Glutamatergic neuron (in vitro differentiated cells): ENCODE data around the gene C1QTNF4. TPM values are rescaled to one million over a fixed set of nuclear protein-coding genes. Genes with fewer than 3 reads are reported as not detected.
"Not testable (repeated sequence)": the region's sequence is repeated elsewhere in the genome, so short reads cannot be mapped to it uniquely, and the experiment has no call there.

Experiments
- DNase-seq: peaks from one replicate; pipeline ENCODE4 v3.0.0; 2022
- H3K27ac Mint-ChIP-seq: one replicate; pipeline ENCODE4 v1.8.0; 2020; ENCODE audit warnings: mild to moderate bottlenecking, mixed read lengths, inconsistent platforms; ENCODE audit not compliant: unreplicated experiment
- H3K27me3 Mint-ChIP-seq: one replicate; pipeline ENCODE4 v1.8.0; 2020; ENCODE audit warnings: mild to moderate bottlenecking, moderate library complexity, mixed read lengths, inconsistent platforms; ENCODE audit not compliant: unreplicated experiment
- H3K36me3 Mint-ChIP-seq: one replicate; pipeline ENCODE4 v1.8.0; 2020; ENCODE audit warnings: mild to moderate bottlenecking, mixed read lengths, inconsistent platforms; ENCODE audit not compliant: unreplicated experiment
- H3K4me1 Mint-ChIP-seq: one replicate; pipeline ENCODE4 v1.8.0; 2020; ENCODE audit warnings: mild to moderate bottlenecking, low read depth, mixed read lengths, inconsistent platforms; ENCODE audit not compliant: unreplicated experiment
- H3K4me3 Mint-ChIP-seq: one replicate; pipeline ENCODE4 v1.8.0; 2020; ENCODE audit warnings: mild to moderate bottlenecking, mixed read lengths, inconsistent platforms; ENCODE audit not compliant: unreplicated experiment
- H3K9me3 Mint-ChIP-seq: one replicate; pipeline ENCODE4 v1.8.0; 2020; ENCODE audit warnings: mild to moderate bottlenecking, moderate library complexity, mixed read lengths, inconsistent platforms; ENCODE audit not compliant: unreplicated experiment
- total RNA-seq: library from RNA; stranded (reverse); fragmentation: NEBNext Ultra II Directional; extraction: Animal tissue kit (Norgen Biotek cat#: 25700); gene quantifications from one replicate; pipeline ENCODE4 v1.2.1, GENCODE V29; 2021; ENCODE audit not compliant: unreplicated experiment
- TF ChIP-seq, protein P1 (sequence below): fragments of 200-600 bp; sonication (generic); IDR thresholded peaks from one replicate; pipeline ENCODE4 v1.5.0; 2021; ENCODE audit not compliant: partially characterized antibody, unreplicated experiment

C1QTNF4 gene
- total RNA-seq, 1 donor from 2014 or later = 7.0 TPM

DNA sequence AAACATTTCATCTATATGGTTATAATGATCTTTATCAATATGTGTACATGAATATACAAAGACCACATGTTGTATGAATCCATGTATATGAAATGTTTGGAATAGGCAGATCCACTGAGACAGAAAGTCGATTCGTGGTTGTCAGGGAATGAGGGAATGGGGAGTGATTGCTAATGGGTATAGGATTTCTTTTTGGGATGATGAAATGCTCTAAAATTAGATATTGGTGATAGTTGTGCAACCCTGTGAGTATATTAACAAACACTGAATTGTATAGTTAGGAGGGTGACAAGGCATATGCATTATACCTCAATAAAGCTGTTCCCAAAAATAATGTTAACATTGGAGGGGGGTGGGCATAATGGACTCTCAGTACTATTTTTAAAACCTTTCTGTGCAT lies 33.8 kb downstream of the C1QTNF4 start:
- no peak for DNase-seq
- Mint-ChIP-seq H3K27ac (no peak overlapping the region), H3K36me3 (no peaks in the 10 kb centered on the region), H3K4me1 (no peaks in the 10 kb centered on the region), H3K9me3 (peaks cover 2% of the 10 kb centered on the region), H3K27me3 (peaks cover 1% of the 10 kb centered on the region), H3K4me3 (no peak overlapping the region)
- TF ChIP-seq, protein P1, sequence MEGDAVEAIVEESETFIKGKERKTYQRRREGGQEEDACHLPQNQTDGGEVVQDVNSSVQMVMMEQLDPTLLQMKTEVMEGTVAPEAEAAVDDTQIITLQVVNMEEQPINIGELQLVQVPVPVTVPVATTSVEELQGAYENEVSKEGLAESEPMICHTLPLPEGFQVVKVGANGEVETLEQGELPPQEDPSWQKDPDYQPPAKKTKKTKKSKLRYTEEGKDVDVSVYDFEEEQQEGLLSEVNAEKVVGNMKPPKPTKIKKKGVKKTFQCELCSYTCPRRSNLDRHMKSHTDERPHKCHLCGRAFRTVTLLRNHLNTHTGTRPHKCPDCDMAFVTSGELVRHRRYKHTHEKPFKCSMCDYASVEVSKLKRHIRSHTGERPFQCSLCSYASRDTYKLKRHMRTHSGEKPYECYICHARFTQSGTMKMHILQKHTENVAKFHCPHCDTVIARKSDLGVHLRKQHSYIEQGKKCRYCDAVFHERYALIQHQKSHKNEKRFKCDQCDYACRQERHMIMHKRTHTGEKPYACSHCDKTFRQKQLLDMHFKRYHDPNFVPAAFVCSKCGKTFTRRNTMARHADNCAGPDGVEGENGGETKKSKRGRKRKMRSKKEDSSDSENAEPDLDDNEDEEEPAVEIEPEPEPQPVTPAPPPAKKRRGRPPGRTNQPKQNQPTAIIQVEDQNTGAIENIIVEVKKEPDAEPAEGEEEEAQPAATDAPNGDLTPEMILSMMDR = no peak

DNA sequence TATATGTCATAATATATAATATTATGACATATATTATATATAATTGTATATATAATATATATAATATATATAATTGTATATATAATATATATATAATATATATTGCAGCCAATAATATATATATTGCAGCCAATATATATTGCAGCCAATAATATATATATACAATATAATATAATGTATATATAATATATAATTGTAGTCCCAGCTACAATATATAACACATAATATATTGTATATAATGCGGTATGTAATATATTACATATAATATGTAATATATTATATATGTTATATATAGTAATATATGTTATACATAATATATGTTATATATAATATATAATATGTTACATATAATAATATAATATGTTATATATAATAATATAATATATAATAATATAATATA lies 35.5 kb downstream of the C1QTNF4 start:
- no peak overlapping the region for H3K4me3 Mint-ChIP-seq
- H3K9me3 Mint-ChIP-seq = no peaks in the 10 kb centered on the region
- H3K4me1 Mint-ChIP-seq = peaks cover 5% of the 10 kb centered on the region
- TF ChIP-seq, protein P1 = no peak
- no peaks in the 10 kb centered on the region for H3K36me3 Mint-ChIP-seq
- no peak for DNase-seq
- no peaks in the 10 kb centered on the region for H3K27me3 Mint-ChIP-seq
- H3K27ac Mint-ChIP-seq = no peak overlapping the region

DNA sequence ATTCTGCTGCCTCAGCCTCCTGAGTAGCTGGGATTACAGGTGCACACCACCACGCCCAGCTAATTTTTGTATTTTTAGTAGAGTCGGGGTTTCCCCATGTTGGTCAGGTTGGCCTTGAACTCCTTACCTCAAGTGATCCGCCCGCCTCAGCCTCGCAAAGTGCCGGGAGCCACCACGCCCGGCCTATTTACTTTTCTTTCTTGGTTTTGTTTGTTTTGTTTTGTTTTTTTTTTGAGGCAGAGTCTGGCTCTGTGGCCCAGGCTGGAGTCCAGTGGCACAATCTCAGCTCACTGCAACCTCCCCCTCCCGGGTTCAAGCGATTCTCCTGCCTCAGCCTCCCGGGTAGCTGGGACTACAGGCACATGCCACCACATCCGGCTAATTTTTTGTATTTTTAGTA lies 37.2 kb downstream of the C1QTNF4 start:
- H3K4me1 Mint-ChIP-seq = peaks cover 10% of the 10 kb centered on the region
- not testable (repeated sequence) for H3K36me3 Mint-ChIP-seq, H3K4me3 Mint-ChIP-seq, H3K27me3 Mint-ChIP-seq, DNase-seq, H3K9me3 Mint-ChIP-seq, H3K27ac Mint-ChIP-seq

DNA sequence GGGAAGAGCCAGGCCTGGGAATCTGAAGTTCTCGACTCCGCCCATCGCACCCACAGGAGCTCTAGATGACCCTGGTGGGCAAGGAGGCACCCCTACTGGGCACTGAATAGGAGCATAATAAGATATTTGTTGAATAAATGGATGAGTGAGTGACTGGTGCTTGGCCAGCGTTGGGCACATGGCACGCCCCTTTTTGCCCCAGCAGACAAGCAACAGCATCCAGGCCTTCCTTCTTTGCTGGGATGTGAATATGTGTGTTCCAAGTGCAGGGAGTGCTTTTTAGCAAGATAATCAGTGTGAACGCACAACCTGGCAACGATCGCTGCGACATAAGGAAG lies 40.8 kb downstream of the C1QTNF4 start:
- TF ChIP-seq, protein P1 = peak; percentile 45
- Mint-ChIP-seq H3K36me3 (no peaks in the 10 kb centered on the region), H3K4me1 (peaks cover 23% of the 10 kb centered on the region), H3K9me3 (peaks cover 1% of the 10 kb centered on the region), H3K4me3 (peak overlapping the region; percentile 93), H3K27me3 (peaks cover 9% of the 10 kb centered on the region), H3K27ac (peak overlapping the region; percentile 100)
- no peak for DNase-seq

DNA sequence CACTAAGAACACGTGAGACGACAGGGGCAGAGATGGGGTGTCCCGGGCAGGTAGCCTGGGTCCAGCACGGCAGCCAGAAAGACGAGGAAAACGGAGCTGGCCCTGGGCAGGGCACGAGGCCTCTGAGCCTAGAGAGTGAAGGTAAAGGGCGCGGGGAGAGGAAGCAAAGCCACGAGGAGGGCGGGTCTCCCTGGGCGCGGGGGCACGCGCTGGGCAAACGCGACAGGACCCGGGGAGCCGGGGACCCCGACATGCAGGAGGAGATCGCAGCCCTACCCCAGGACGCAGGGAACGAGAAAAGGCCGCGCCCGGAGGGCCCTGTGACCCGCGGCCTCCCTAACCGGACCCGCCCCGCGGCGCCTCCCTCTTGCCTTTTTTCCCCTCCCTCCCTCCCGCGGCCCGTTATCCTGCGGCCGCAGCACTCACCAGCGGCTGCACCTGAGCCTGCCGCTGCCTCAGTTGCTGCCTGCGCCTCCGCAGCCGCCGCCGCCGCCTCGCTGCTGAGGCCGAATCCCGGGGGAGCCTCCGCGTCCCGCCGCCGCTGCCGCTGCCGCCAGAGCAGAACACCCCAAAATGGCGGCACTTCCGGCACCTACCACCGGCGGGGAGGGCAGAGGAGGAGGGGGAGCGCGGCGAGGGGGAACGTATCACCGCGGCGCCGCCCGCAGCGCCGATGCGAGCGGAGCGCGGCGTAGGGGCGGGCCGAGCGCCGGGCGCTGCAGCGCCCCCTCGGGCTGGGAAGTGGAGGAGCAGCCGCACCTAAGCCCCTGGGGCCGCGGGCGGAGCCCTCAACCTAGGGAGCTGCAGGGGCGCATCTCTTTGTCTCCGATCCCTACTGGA lies 41.4 kb downstream of the C1QTNF4 start, which contains the start of gene CELF1:
Gene CELF1, minus strand, starts transcription at position 567 of the 840 bp plus-strand sequence. CDS start 53,609 bp downstream, outside the sequence.
- TF ChIP-seq, protein P1 = peak; percentile 96
- H3K4me3 Mint-ChIP-seq = peak within 1 kb of the TSS; percentile 96
- peaks cover 1% of the 10 kb centered on the region for H3K9me3 Mint-ChIP-seq
- H3K36me3 Mint-ChIP-seq = no peaks in the 10 kb centered on the region
- H3K4me1 Mint-ChIP-seq = peaks cover 24% of the 10 kb centered on the region
- DNase-seq = peak; percentile 95
- H3K27ac Mint-ChIP-seq = peak within 1 kb of the TSS; percentile 100
- peaks cover 9% of the 10 kb centered on the region for H3K27me3 Mint-ChIP-seq
